SK-N-SH (cell line): ENCODE measurements around the gene FOSB. TPM values are rescaled to one million over a fixed set of nuclear protein-coding genes. Genes with fewer than 3 reads are reported as not detected.

Experiments used
- CTCF ChIA-PET: fragments of 300-600, 350-600 bp; formaldehyde crosslinking; extraction: SDS; loops from one replicate; lab custom pipeline; 2021; lab: Yijun Ruan, JAX
- POLR2A ChIA-PET: fragments of 350-600 bp; sonication (Branson Sonifier 250); formaldehyde crosslinking; extraction: SDS; loops from one replicate; lab custom pipeline; 2020; ENCODE audit warnings: antibody characterized with exemption, inconsistent platforms; lab: Yijun Ruan, JAX
- DNase-seq: peaks from one replicate; pipeline ENCODE4 v3.0.0; 2012
- H2AFZ ChIP-seq: fragments of 200-600 bp; sonication (generic); 2 replicates; pipeline ENCODE4 v1.8.1; 2016; ENCODE audit warnings: antibody characterized with exemption, mild to moderate bottlenecking, low read depth
- H3F3A ChIP-seq: fragments of 200-600 bp; sonication (generic); replicated peaks from 2 replicates; pipeline ENCODE3; 2016; ENCODE audit warnings: antibody characterized with exemption, mild to moderate bottlenecking; ENCODE audit not compliant: insufficient read depth
- H3K27ac ChIP-seq, 2 experiments: fragments of 200-500 bp in 1 of 2; fragments of 200-600 bp in 1 of 2; sonication (Bioruptor generic) in 1 of 2; sonication (generic), shearing (Covaris generic) in 1 of 2; 2 replicates each; pipeline versions ENCODE4 v1.5.1 to v1.6.1; 2014 to 2016; ENCODE audit warnings: low read depth in 2 of 2, inconsistent platforms in 1 of 2, low read length in 1 of 2, mild to moderate bottlenecking in 1 of 2, mixed read lengths in 1 of 2
- H3K27me3 ChIP-seq: fragments of 200-600 bp; sonication (generic), shearing (Covaris generic); 2 replicates; pipeline ENCODE4 v1.6.1; 2016; ENCODE audit warnings: mixed run types; ENCODE audit not compliant: insufficient read depth
- H3K36me3 ChIP-seq, 2 experiments: fragments of 200-500 bp in 1 of 2; fragments of 200-600 bp in 1 of 2; sonication (Bioruptor generic) in 1 of 2; sonication (generic) in 1 of 2; replicated peaks in 1 of 2; 2 replicates each; pipeline versions ENCODE3 to v1.5.1; 2014 to 2016; ENCODE audit warnings: low read length in 1 of 2, mild to moderate bottlenecking in 1 of 2; ENCODE audit not compliant: insufficient read depth in 2 of 2, control insufficient read depth in 1 of 2
- H3K4me1 ChIP-seq, 2 experiments: fragments of 200-500 bp in 1 of 2; fragments of 200-600 bp in 1 of 2; sonication (Bioruptor generic) in 1 of 2; sonication (generic), shearing (Covaris generic) in 1 of 2; 2 replicates each; pipeline versions ENCODE4 v1.5.1 to v1.6.1; 2014 to 2016; ENCODE audit warnings: low read depth in 1 of 2, low read length in 1 of 2, mixed run types in 1 of 2; ENCODE audit not compliant: insufficient read depth in 2 of 2, control insufficient read depth in 1 of 2
- H3K4me2 ChIP-seq: fragments of 200-600 bp; sonication (generic), shearing (Covaris generic); 2 replicates; pipeline ENCODE4 v1.6.1; 2017; ENCODE audit warnings: mixed run types
- H3K4me3 ChIP-seq, 2 experiments: fragments of 200-500 bp in 1 of 2; fragments of 200-600 bp in 1 of 2; sonication (Bioruptor generic) in 1 of 2; sonication (generic), shearing (Covaris generic) in 1 of 2; 2 replicates each; pipeline versions ENCODE4 v1.5.1 to v1.8.1; 2014 to 2016; ENCODE audit warnings: low read depth in 2 of 2, inconsistent platforms in 1 of 2, low read length in 1 of 2, mild to moderate bottlenecking in 1 of 2, mixed read lengths in 1 of 2, moderate library complexity in 1 of 2
- H3K79me2 ChIP-seq: fragments of 200-600 bp; sonication (generic); 2 replicates; pipeline ENCODE4 v1.8.1; 2017; ENCODE audit warnings: mild to moderate bottlenecking; ENCODE audit not compliant: insufficient read depth
- H3K9ac ChIP-seq: fragments of 200-600 bp; sonication (generic); 2 replicates; pipeline ENCODE4 v1.6.1; 2017; ENCODE audit warnings: mixed run types
- H3K9me2 ChIP-seq: fragments of 200-600 bp; sonication (generic); 2 replicates; pipeline ENCODE4 v1.6.1; 2017; ENCODE audit warnings: mixed run types
- H3K9me3 ChIP-seq: fragments of 200-600 bp; sonication (generic); 2 replicates; pipeline ENCODE4 v1.6.1; 2017; ENCODE audit warnings: mixed run types, mild to moderate bottlenecking, moderate library complexity
- H4K20me1 ChIP-seq: fragments of 200-600 bp; sonication (generic); 2 replicates; pipeline ENCODE4 v1.6.1; 2017; ENCODE audit warnings: mild to moderate bottlenecking, mixed run types; ENCODE audit not compliant: insufficient read depth
- CHD2 ChIP-seq: fragments of 150-350 bp; IDR thresholded peaks from 2 replicates; pipeline ENCODE4 v1.6.1; 2018; ENCODE audit warnings: low read length; ENCODE audit not compliant: partially characterized antibody
- ELF1 ChIP-seq: IDR thresholded peaks from 2 replicates; pipeline ENCODE4 v1.4.0; 2012
- EP300 ChIP-seq, 2 experiments: IDR thresholded peaks; 2 replicates each; pipeline versions ENCODE4 v1.4.0 to v1.6.1; 2012; ENCODE audit warnings: borderline replicate concordance in 1 of 2, low read depth in 1 of 2, low read length in 1 of 2
- EZH2phosphoT487 ChIP-seq: fragments of 200-600 bp; sonication (generic); IDR thresholded peaks from 2 replicates; pipeline ENCODE4 v1.6.1; 2017; ENCODE audit warnings: low read depth, mixed run types, mild to moderate bottlenecking, antibody characterized with exemption, moderate library complexity, borderline replicate concordance
- FOSL2 ChIP-seq: IDR thresholded peaks from 2 replicates; pipeline ENCODE4 v1.4.0; 2012; ENCODE audit warnings: low read depth, mild to moderate bottlenecking, moderate library complexity, borderline replicate concordance
- FOXJ3 ChIP-seq: sonication (generic); formaldehyde crosslinking; IDR thresholded peaks from 2 replicates; pipeline ENCODE4 v1.5.1; 2020; ENCODE audit warnings: mild to moderate bottlenecking, missing genetic modification reagents
- GABPA ChIP-seq: IDR thresholded peaks from 2 replicates; pipeline ENCODE4 v1.4.0; 2012; ENCODE audit warnings: low read depth, mild to moderate bottlenecking
- GATA2 ChIP-seq: sonication (generic); formaldehyde crosslinking; IDR thresholded peaks from 2 replicates; pipeline ENCODE4 v1.5.0; 2020; ENCODE audit warnings: mild to moderate bottlenecking, missing genetic modification reagents
- MEF2A ChIP-seq: IDR thresholded peaks from 2 replicates; pipeline ENCODE4 v1.4.0; 2012; ENCODE audit warnings: low read depth, borderline replicate concordance
- MXI1 ChIP-seq: IDR thresholded peaks from 2 replicates; pipeline ENCODE4 v1.6.1; 2012; ENCODE audit warnings: mild to moderate bottlenecking, low read depth, low read length, improper control_type of control experiment
- NFIC ChIP-seq: IDR thresholded peaks from 2 replicates; pipeline ENCODE4 v1.4.0; 2012; ENCODE audit warnings: borderline replicate concordance
- NRF1 ChIP-seq: IDR thresholded peaks from 2 replicates; pipeline ENCODE4 v1.6.1; 2012; ENCODE audit warnings: low read depth, mild to moderate bottlenecking, low read length
- POLR2AphosphoS5 ChIP-seq: IDR thresholded peaks from 2 replicates; pipeline ENCODE4 v1.6.1; 2012; ENCODE audit warnings: low read depth, low read length
- RCOR1 ChIP-seq: fragments of 150-350 bp; IDR thresholded peaks from 2 replicates; pipeline ENCODE4 v1.6.1; 2017; ENCODE audit warnings: antibody characterized with exemption, low read length
- RFX5 ChIP-seq: IDR thresholded peaks from 2 replicates; pipeline ENCODE4 v1.6.1; 2012; ENCODE audit warnings: mild to moderate bottlenecking, improper control_type of control experiment, low read length
- SMC3 ChIP-seq: IDR thresholded peaks from 2 replicates; pipeline ENCODE4 v1.6.1; 2012; ENCODE audit warnings: low read depth, low read length, improper control_type of control experiment
- TAF1 ChIP-seq: IDR thresholded peaks from 2 replicates; pipeline ENCODE4 v1.6.1; 2012; ENCODE audit warnings: low read depth, mild to moderate bottlenecking, low read length, moderate library complexity, borderline replicate concordance
- TCF12 ChIP-seq: IDR thresholded peaks from 2 replicates; pipeline ENCODE4 v1.4.0; 2012
- YY1 ChIP-seq: IDR thresholded peaks from 2 replicates; pipeline ENCODE4 v1.4.0; 2012; ENCODE audit warnings: low read depth, mild to moderate bottlenecking
- WGBS: methylation state at CpG from one replicate; pipeline ENCODE4 v1.1.6; 2017; ENCODE audit warnings: low lambda C conversion rate; 5-methylcytosine and 5-hydroxymethylcytosine counted together
- polyA plus RNA-seq, 3 experiments: library from polyadenylated mRNA; depleted of rRNA; stranded (reverse); fragments of >200 nt; gene quantifications; 2 replicates each; pipeline ENCODE4 v1.2.3, GENCODE V29; 2012
- TF ChIP-seq, protein P1 (sequence below): IDR thresholded peaks from 2 replicates; pipeline ENCODE4; 2012
- TF ChIP-seq, protein P2 (sequence below): fragments of 150-350 bp; IDR thresholded peaks from 2 replicates; pipeline ENCODE4 v1.6.1; 2016; ENCODE audit warnings: mild to moderate bottlenecking, low read depth, low read length
- TF ChIP-seq, protein P3 (sequence below): IDR thresholded peaks from 2 replicates; pipeline ENCODE4 v1.4.0; 2012; ENCODE audit warnings: low read depth, borderline replicate concordance
- TF ChIP-seq, protein P4 (sequence below): IDR thresholded peaks from 2 replicates; pipeline ENCODE4 v1.4.0; 2012; ENCODE audit warnings: low read depth, borderline replicate concordance
- TF ChIP-seq, protein P5 (sequence below): fragments of 200-600 bp; sonication (generic); IDR thresholded peaks from 2 replicates; pipeline ENCODE4 v1.6.1; 2017; ENCODE audit warnings: antibody characterized with exemption, mild to moderate bottlenecking, moderate library complexity

The FOSB gene
- polyA plus RNA-seq, 1 of the 3 experiments (the other 2 are of a cell fraction) = 78.2 TPM

DNA sequence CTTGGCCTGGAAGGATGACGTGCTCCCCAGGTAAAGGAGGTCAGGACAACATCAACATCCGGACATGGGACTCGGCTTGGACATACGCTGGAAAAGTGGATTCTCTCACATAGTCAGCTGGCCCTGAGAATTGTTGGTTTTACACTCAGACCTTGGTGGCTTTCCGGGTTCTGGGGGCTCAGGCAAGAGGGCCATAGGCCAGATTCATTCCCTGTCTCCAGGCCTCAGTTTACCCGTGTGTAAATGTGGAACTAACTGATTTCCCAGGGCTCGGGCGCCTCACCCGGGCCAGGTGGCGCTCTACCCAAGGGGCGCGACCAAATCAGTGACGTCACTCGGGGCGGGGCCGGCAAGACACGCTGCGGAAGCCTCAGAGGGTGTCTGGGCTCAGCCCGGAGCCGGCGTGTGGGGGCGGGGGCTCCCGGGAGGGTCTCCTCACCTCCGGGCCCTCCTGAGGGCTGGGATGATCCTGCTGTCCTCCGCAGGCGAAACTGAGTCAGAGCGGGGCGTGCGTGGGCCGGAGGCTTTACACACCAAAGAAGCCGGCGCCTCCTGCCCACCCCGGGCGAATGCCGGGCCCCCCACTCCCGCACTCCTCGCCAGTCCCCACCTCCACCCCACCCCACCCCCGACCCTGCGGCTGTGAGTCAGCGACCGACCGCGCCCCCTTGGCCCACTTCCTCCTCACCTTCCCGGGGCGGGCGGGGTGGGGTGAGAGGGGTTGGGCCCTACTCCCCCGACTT is 38.6 kb downstream of the FOSB start:
- Histone ChIP-seq H3K36me3 (peaks cover 0 to 4% of the 10 kb centered on the region in 2 experiments), H3K4me1 (peaks cover 6 to 12% of the 10 kb centered on the region in 2 experiments; a peak in 2 of 4 replicates), H2AFZ (peak overlapping the region; percentile 56; the same call in 1 of the 2 replicates), H3K27ac (peak overlapping the region; percentile 88 to 91), H3K9me3 (no peaks in the 10 kb centered on the region), H4K20me1 (peaks cover 12% of the 10 kb centered on the region), H3K79me2 (peaks cover 44% of the 10 kb centered on the region), H3K4me2 (peak overlapping the region; percentile 100), H3F3A (peaks cover 23% of the 10 kb centered on the region), H3K9me2 (no peaks in the 10 kb centered on the region), H3K27me3 (no peaks in the 10 kb centered on the region), H3K4me3 (peak overlapping the region; percentile 74 to 98), H3K9ac (peak overlapping the region; percentile 92)
- peak; percentile 94 for DNase-seq
- 1% methylated on average over 30 of the region's 47 CpGs for WGBS
- POLR2A ChIA-PET = no interaction called here
- CTCF ChIA-PET = interaction anchor here (1.3 to 2.6 kb wide), 5 partner anchors 11 to 52 kb away, joined by 4 to 18 read pairs (median 10); partner anchors contain the start of gene RTN2
- TF ChIP-seq SMC3 (no peak; the same call in 1 of the 2 replicates), GABPA (no peak), FOXJ3 (CRISPR knock-in tag) (no peak), EP300 (IDR thresholded peaks at IDR 0.05; ENCODE audit: borderline replicate concordance in 1 of 2, low read depth in 1 of 2, low read length in 1 of 2) (peak; percentile 4 to 29; a peak in 1 of 4 replicates), CHD2 (peak; percentile 20), MXI1 (peak; percentile 85), YY1 (0 out of 2 replicates have a peak, but pooled peaks have one; percentile 22), NRF1 (no peak), ELF1 (no peak), TCF12 (no peak), POLR2AphosphoS5 (peak; percentile 51; the same call in 1 of the 2 replicates), NFIC (peak; percentile 33; the same call in 1 of the 2 replicates), EZH2phosphoT487 (no peak), RFX5 (peak; percentile 39; the same call in 1 of the 2 replicates), RCOR1 (no peak), GATA2 (CRISPR knock-in tag) (no peak), FOSL2 (0 out of 2 replicates have a peak, but pooled peaks have one; percentile 28), MEF2A (no peak), TAF1 (peak; percentile 33; the same call in 1 of the 2 replicates)
- TF ChIP-seq, protein P1, sequence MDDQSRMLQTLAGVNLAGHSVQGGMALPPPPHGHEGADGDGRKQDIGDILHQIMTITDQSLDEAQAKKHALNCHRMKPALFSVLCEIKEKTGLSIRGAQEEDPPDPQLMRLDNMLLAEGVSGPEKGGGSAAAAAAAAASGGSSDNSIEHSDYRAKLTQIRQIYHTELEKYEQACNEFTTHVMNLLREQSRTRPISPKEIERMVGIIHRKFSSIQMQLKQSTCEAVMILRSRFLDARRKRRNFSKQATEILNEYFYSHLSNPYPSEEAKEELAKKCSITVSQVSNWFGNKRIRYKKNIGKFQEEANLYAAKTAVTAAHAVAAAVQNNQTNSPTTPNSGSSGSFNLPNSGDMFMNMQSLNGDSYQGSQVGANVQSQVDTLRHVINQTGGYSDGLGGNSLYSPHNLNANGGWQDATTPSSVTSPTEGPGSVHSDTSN = no peak
- TF ChIP-seq, protein P2, sequence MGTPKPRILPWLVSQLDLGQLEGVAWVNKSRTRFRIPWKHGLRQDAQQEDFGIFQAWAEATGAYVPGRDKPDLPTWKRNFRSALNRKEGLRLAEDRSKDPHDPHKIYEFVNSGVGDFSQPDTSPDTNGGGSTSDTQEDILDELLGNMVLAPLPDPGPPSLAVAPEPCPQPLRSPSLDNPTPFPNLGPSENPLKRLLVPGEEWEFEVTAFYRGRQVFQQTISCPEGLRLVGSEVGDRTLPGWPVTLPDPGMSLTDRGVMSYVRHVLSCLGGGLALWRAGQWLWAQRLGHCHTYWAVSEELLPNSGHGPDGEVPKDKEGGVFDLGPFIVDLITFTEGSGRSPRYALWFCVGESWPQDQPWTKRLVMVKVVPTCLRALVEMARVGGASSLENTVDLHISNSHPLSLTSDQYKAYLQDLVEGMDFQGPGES = no peak
- TF ChIP-seq, protein P3, sequence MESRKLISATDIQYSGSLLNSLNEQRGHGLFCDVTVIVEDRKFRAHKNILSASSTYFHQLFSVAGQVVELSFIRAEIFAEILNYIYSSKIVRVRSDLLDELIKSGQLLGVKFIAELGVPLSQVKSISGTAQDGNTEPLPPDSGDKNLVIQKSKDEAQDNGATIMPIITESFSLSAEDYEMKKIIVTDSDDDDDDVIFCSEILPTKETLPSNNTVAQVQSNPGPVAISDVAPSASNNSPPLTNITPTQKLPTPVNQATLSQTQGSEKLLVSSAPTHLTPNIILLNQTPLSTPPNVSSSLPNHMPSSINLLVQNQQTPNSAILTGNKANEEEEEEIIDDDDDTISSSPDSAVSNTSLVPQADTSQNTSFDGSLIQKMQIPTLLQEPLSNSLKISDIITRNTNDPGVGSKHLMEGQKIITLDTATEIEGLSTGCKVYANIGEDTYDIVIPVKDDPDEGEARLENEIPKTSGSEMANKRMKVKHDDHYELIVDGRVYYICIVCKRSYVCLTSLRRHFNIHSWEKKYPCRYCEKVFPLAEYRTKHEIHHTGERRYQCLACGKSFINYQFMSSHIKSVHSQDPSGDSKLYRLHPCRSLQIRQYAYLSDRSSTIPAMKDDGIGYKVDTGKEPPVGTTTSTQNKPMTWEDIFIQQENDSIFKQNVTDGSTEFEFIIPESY = no peak
- TF ChIP-seq, protein P4, sequence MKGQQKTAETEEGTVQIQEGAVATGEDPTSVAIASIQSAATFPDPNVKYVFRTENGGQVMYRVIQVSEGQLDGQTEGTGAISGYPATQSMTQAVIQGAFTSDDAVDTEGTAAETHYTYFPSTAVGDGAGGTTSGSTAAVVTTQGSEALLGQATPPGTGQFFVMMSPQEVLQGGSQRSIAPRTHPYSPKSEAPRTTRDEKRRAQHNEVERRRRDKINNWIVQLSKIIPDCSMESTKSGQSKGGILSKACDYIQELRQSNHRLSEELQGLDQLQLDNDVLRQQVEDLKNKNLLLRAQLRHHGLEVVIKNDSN = no peak
- TF ChIP-seq, protein P5, sequence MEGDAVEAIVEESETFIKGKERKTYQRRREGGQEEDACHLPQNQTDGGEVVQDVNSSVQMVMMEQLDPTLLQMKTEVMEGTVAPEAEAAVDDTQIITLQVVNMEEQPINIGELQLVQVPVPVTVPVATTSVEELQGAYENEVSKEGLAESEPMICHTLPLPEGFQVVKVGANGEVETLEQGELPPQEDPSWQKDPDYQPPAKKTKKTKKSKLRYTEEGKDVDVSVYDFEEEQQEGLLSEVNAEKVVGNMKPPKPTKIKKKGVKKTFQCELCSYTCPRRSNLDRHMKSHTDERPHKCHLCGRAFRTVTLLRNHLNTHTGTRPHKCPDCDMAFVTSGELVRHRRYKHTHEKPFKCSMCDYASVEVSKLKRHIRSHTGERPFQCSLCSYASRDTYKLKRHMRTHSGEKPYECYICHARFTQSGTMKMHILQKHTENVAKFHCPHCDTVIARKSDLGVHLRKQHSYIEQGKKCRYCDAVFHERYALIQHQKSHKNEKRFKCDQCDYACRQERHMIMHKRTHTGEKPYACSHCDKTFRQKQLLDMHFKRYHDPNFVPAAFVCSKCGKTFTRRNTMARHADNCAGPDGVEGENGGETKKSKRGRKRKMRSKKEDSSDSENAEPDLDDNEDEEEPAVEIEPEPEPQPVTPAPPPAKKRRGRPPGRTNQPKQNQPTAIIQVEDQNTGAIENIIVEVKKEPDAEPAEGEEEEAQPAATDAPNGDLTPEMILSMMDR = peak; percentile 63
